Trophoblast cell (in vitro differentiated cells and primary cell): ENCODE measurements around the gene C11orf21.
A peak's percentile ranks its signal among the peaks of the same experiment; 100 is the strongest.

ENCODE experiments used
- DNase-seq, 2 donors: peaks; one replicate each; pipeline ENCODE4 v3.0.0-alpha.2; 2016
- H2AFZ ChIP-seq: 2 replicates; pipeline ENCODE4 v1.6.1; 2013; ENCODE audit warnings: low read length, moderate library complexity, mild to moderate bottlenecking; ENCODE audit not compliant: insufficient read depth, poor library complexity
- H2AK5ac ChIP-seq: 2 replicates; pipeline ENCODE4 v1.6.1; 2013; ENCODE audit warnings: mild to moderate bottlenecking, low read length
- H2BK120ac ChIP-seq: 2 replicates; pipeline ENCODE4 v1.6.1; 2013; ENCODE audit warnings: low read length, mild to moderate bottlenecking, moderate library complexity; ENCODE audit not compliant: insufficient read depth, poor library complexity
- H2BK12ac ChIP-seq: 2 replicates; pipeline ENCODE4 v1.6.1; 2013; ENCODE audit warnings: mild to moderate bottlenecking, low read length, moderate library complexity
- H2BK5ac ChIP-seq: 2 replicates; pipeline ENCODE4 v1.6.1; 2013; ENCODE audit warnings: low read length, low read depth, moderate library complexity, mild to moderate bottlenecking; ENCODE audit not compliant: poor library complexity
- H3K14ac ChIP-seq: 2 replicates; pipeline ENCODE4 v1.6.1; 2013; ENCODE audit warnings: mild to moderate bottlenecking, low read length
- H3K18ac ChIP-seq: 2 replicates; pipeline ENCODE4 v1.6.1; 2013; ENCODE audit warnings: mild to moderate bottlenecking, low read length
- H3K23ac ChIP-seq: 2 replicates; pipeline ENCODE4 v1.6.1; 2013; ENCODE audit warnings: low read length
- H3K27ac ChIP-seq: 2 replicates; pipeline ENCODE4 v1.5.1; 2013; ENCODE audit warnings: low read depth, mild to moderate bottlenecking, inconsistent platforms, low read length, moderate library complexity
- H3K27me3 ChIP-seq: 2 replicates; pipeline ENCODE4 v1.6.1; 2013; ENCODE audit warnings: inconsistent platforms, mild to moderate bottlenecking, low read length, moderate library complexity; ENCODE audit not compliant: insufficient read depth
- H3K36me3 ChIP-seq, 2 experiments: 1 replicate in 1 of 2; 2 replicates in 1 of 2; pipeline ENCODE4 v1.6.1; 2013; ENCODE audit warnings: low read length in 2 of 2, mild to moderate bottlenecking in 2 of 2, moderate library complexity in 1 of 2; ENCODE audit not compliant: insufficient read depth in 2 of 2, control insufficient read depth in 1 of 2
- H3K4ac ChIP-seq: 2 replicates; pipeline ENCODE4 v1.6.1; 2013; ENCODE audit warnings: low read depth, mild to moderate bottlenecking, low read length, moderate library complexity
- H3K4me1 ChIP-seq, 2 experiments: 1 replicate in 1 of 2; 2 replicates in 1 of 2; pipeline ENCODE4 v1.6.1; 2013; ENCODE audit warnings: low read length in 2 of 2, mild to moderate bottlenecking in 2 of 2, moderate library complexity in 1 of 2; ENCODE audit not compliant: insufficient read depth in 2 of 2, control insufficient read depth in 1 of 2
- H3K4me2 ChIP-seq: 2 replicates; pipeline ENCODE4 v1.6.1; 2013; ENCODE audit warnings: inconsistent platforms, mild to moderate bottlenecking, low read length, moderate library complexity
- H3K4me3 ChIP-seq: 2 replicates; pipeline ENCODE4 v1.5.1; 2013; ENCODE audit warnings: mild to moderate bottlenecking, low read depth, low read length, inconsistent platforms
- H3K79me1 ChIP-seq: one replicate; pipeline ENCODE4 v1.6.1; 2013; ENCODE audit warnings: low read length
- H3K79me2 ChIP-seq: 2 replicates; pipeline ENCODE4 v1.6.1; 2013; ENCODE audit warnings: low read length, mild to moderate bottlenecking; ENCODE audit not compliant: control insufficient read depth, insufficient read depth, poor library complexity
- H3K9ac ChIP-seq: 2 replicates; pipeline ENCODE4 v1.6.1; 2013; ENCODE audit warnings: mild to moderate bottlenecking, low read length
- H3K9me3 ChIP-seq: 2 replicates; pipeline ENCODE4 v1.6.1; 2013; ENCODE audit warnings: low read depth, mild to moderate bottlenecking, control low read depth, inconsistent platforms, low read length; ENCODE audit not compliant: insufficient read depth
- H4K12ac ChIP-seq: 2 replicates; pipeline ENCODE4 v1.6.1; 2013; ENCODE audit warnings: low read depth, mild to moderate bottlenecking, low read length, moderate library complexity
- H4K8ac ChIP-seq: 2 replicates; pipeline ENCODE4 v1.6.1; 2013; ENCODE audit warnings: low read depth, mild to moderate bottlenecking, low read length, moderate library complexity
- H4K91ac ChIP-seq: one replicate; pipeline ENCODE4 v1.6.1; 2013; ENCODE audit warnings: low read depth, mild to moderate bottlenecking, low read length, moderate library complexity
- WGBS: extraction: QIAGEN DNeasy Blood & Tissue Kit; methylation state at CpG from one replicate; pipeline ENCODE4 v1.1.7; 2013; ENCODE audit warnings: missing lambda C conversion rate; ENCODE audit not compliant: insufficient read length, insufficient coverage; ENCODE audit errors: extremely low coverage; 5-methylcytosine and 5-hydroxymethylcytosine counted together

C11orf21 gene

DNA sequence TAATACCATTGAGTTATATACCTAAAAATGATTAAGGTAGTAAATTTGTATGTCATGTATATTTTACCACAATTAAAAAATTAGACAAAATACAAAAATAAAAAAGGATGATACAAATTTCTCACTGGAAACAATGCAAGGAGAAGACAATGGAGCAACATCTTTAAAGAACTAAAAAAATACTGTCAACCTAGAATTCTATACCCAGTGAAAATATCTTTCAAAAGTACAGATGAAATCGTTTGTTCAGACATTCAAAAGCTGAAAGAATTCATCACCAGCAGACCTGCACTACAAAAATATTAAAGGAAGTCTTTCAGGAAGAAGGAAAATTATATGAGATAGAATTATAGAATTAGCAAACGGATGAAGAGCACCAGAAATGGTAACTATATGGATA is 21.5 kb downstream of the C11orf21 start:
- Histone ChIP-seq H2BK5ac (no peak overlapping the region), H3K23ac (no peak overlapping the region), H3K4me1 (no peaks in the 10 kb centered on the region), H2AK5ac (no peak overlapping the region), H3K4me3 (no peak overlapping the region), H3K4ac (no peak overlapping the region), H3K9me3 (peaks cover 4% of the 10 kb centered on the region), H4K91ac (no peak overlapping the region), H3K4me2 (no peak overlapping the region), H4K8ac (no peak overlapping the region), H3K18ac (no peak overlapping the region), H3K27ac (no peak overlapping the region), H3K9ac (no peak overlapping the region), H3K79me2 (no peaks in the 10 kb centered on the region), H4K12ac (no peak overlapping the region), H3K27me3 (no peaks in the 10 kb centered on the region), H2BK120ac (no peak overlapping the region), H2BK12ac (no peak overlapping the region), H2AFZ (no peak overlapping the region), H3K79me1 (no peaks in the 10 kb centered on the region), H3K36me3 (no peaks in the 10 kb centered on the region), H3K14ac (no peak overlapping the region)
- WGBS, result no CpG with 5 or more reads among the region's 2 CpGs
- DNase-seq, result no peak

DNA sequence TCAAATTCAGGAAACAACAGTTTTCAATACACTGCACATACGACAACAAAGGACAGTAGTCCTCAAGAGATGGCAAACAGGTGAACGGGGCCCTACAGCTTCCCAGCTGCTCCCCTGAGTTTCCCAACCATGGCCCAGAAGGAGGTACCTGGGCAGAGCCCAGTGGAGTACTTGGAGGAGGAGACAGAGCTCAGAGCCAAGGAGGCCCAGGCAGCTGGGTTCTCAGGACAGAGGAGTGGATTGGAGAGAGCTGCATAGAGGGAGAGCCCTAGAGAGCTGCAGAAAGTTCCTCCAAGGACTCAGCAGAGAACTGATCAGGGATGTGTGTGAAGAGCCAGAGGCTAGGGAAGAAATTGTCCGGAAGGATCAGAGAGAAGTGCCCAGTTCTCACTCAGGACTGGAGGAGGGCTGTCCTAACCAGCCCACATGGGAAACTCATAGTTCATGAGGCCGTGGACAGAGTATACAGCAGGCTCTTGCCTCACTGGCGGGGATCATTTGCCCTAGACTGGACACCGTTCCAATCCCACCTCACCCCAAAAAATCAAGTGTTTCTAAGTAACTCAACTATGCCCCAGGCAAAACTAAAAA is 23.7 kb downstream of the C11orf21 start:
- H2BK120ac ChIP-seq, result no peak overlapping the region
- H2AFZ ChIP-seq, result no peak overlapping the region
- H3K14ac ChIP-seq, result no peak overlapping the region
- peaks cover 4% of the 10 kb centered on the region for H3K9me3 ChIP-seq
- no peak overlapping the region for H3K9ac ChIP-seq
- H2AK5ac ChIP-seq, result no peak overlapping the region
- H3K23ac ChIP-seq, result no peak overlapping the region
- H4K8ac ChIP-seq, result no peak overlapping the region
- H3K18ac ChIP-seq, result no peak overlapping the region
- no peak overlapping the region for H3K4ac ChIP-seq
- no peak overlapping the region for H3K4me3 ChIP-seq
- H3K4me1 ChIP-seq, result peaks cover 0 to 1% of the 10 kb centered on the region in 2 experiments
- peaks cover 2% of the 10 kb centered on the region for H3K27me3 ChIP-seq
- H3K27ac ChIP-seq, result no peak overlapping the region
- no peaks in the 10 kb centered on the region for H3K36me3 ChIP-seq
- H4K12ac ChIP-seq, result no peak overlapping the region
- no CpG with 5 or more reads among the region's 6 CpGs for WGBS
- H2BK5ac ChIP-seq, result no peak overlapping the region
- no peaks in the 10 kb centered on the region for H3K79me2 ChIP-seq
- DNase-seq, result no peak
- H2BK12ac ChIP-seq, result no peak overlapping the region
- H3K79me1 ChIP-seq, result no peaks in the 10 kb centered on the region
- H4K91ac ChIP-seq, result no peak overlapping the region
- no peak overlapping the region for H3K4me2 ChIP-seq

DNA sequence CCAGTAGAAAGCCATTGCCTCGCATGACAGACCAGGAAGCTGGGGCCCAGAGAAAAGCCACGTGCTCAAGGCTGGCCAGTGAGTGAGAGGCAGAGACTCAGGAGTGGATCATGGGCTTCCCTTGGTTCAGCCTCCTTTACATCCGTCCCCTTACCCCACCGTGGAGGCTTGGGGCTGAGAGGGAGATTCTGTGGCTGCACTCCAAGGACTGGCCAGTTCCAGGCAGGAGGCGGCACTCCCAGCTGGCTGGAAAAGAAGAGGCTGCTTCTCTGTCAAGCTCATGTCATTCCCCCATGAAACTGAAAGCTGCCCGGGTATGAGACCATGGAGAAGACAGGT is 24.7 kb downstream of the C11orf21 start:
- H3K4me3 ChIP-seq, result no peak overlapping the region
- no peaks in the 10 kb centered on the region for H3K36me3 ChIP-seq
- H3K4me1 ChIP-seq, result peaks cover 1 to 5% of the 10 kb centered on the region in 2 experiments
- H4K12ac ChIP-seq, result no peak overlapping the region
- no peak overlapping the region for H3K27ac ChIP-seq
- peaks cover 4% of the 10 kb centered on the region for H3K9me3 ChIP-seq
- H4K91ac ChIP-seq, result no peak overlapping the region
- no peak for DNase-seq
- no peak overlapping the region for H3K18ac ChIP-seq
- H4K8ac ChIP-seq, result no peak overlapping the region
- no peaks in the 10 kb centered on the region for H3K79me1 ChIP-seq
- no peak overlapping the region for H3K9ac ChIP-seq
- H3K79me2 ChIP-seq, result no peaks in the 10 kb centered on the region
- no CpG with 5 or more reads among the region's 6 CpGs for WGBS
- no peak overlapping the region for H2BK12ac ChIP-seq
- H2AK5ac ChIP-seq, result no peak overlapping the region
- no peak overlapping the region for H2BK120ac ChIP-seq
- H2AFZ ChIP-seq, result no peak overlapping the region
- H3K23ac ChIP-seq, result no peak overlapping the region
- no peak overlapping the region for H3K4me2 ChIP-seq
- no peak overlapping the region for H3K4ac ChIP-seq
- peaks cover 5% of the 10 kb centered on the region for H3K27me3 ChIP-seq
- no peak overlapping the region for H3K14ac ChIP-seq
- no peak overlapping the region for H2BK5ac ChIP-seq

DNA sequence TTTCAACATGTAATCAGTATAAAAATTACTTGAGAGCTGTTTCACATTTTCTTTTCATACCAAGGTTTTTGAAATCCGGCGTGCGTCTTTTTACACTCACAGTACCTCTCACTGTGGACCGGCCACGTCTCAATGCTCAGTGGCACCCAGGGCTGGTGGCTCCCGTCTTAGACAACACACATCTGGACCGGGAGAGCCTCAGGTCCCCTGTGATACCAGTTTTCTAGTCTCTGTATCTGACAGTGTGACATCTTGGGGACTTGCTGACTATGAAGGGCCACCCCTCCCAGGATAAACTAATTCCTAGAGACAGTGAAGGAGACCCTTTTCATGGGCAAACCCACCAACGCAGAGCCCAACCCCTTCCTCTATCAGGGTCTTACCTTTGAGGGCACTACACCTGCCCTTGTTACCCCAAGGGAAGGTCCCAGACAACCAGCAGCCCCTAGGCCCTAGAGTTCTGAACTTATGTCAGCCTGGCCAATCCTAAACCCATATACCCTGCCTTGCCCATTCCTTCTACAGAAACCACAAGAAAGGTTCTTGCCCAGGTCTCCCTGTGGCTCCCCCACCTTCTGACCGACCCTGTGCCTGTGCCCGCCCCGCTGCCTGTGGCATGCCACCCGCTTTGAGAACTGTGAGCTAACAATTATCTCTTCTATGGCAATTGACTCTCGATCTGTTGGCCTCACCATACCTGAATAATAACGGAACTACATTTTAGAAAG is 25.3 kb downstream of the C11orf21 start:
- no peak overlapping the region for H4K91ac ChIP-seq
- H2AFZ ChIP-seq, result no peak overlapping the region
- H4K12ac ChIP-seq, result no peak overlapping the region
- no peak overlapping the region for H2AK5ac ChIP-seq
- no CpG with 5 or more reads among the region's 14 CpGs for WGBS
- peaks cover 5% of the 10 kb centered on the region for H3K9me3 ChIP-seq
- H3K36me3 ChIP-seq, result no peaks in the 10 kb centered on the region
- H2BK5ac ChIP-seq, result no peak overlapping the region
- no peak overlapping the region for H2BK12ac ChIP-seq
- DNase-seq, result peak in 1 of 2 donors; percentile 70
- H3K4me1 ChIP-seq, result peaks cover 5 to 8% of the 10 kb centered on the region in 2 experiments
- H3K79me1 ChIP-seq, result no peaks in the 10 kb centered on the region
- no peaks in the 10 kb centered on the region for H3K79me2 ChIP-seq
- no peak overlapping the region for H3K9ac ChIP-seq
- H3K18ac ChIP-seq, result no peak overlapping the region
- no peak overlapping the region for H3K14ac ChIP-seq
- H3K27ac ChIP-seq, result no peak overlapping the region
- no peak overlapping the region for H3K4me2 ChIP-seq
- no peak overlapping the region for H3K4ac ChIP-seq
- H3K4me3 ChIP-seq, result no peak overlapping the region
- peaks cover 8% of the 10 kb centered on the region for H3K27me3 ChIP-seq
- H2BK120ac ChIP-seq, result no peak overlapping the region
- H3K23ac ChIP-seq, result no peak overlapping the region
- H4K8ac ChIP-seq, result no peak overlapping the region
